Thyroid gland (tissue), 4 donors: ENCODE data around the gene SLC25A3.

ENCODE experiments used
- POLR2A ChIP-seq, 2 donors: fragments of 450-650 bp; IDR thresholded peaks; one replicate each; pipeline ENCODE4 v1.6.1; 2017; ENCODE audit warnings: antibody characterized with exemption in 2 of 2, mild to moderate bottlenecking in 2 of 2, moderate library complexity in 1 of 2
- TF ChIP-seq, protein P1 (sequence below), 6 experiments: fragments of 200-600 bp in 3 of 6; fragments of 450-650 bp in 3 of 6; sonication (generic) in 3 of 6; IDR thresholded peaks; one replicate each; pipeline ENCODE4 v1.5.1; 2016 to 2019; ENCODE audit warnings: antibody characterized with exemption in 6 of 6, mild to moderate bottlenecking in 2 of 6, inconsistent platforms in 1 of 6, moderate library complexity in 1 of 6

DNA sequence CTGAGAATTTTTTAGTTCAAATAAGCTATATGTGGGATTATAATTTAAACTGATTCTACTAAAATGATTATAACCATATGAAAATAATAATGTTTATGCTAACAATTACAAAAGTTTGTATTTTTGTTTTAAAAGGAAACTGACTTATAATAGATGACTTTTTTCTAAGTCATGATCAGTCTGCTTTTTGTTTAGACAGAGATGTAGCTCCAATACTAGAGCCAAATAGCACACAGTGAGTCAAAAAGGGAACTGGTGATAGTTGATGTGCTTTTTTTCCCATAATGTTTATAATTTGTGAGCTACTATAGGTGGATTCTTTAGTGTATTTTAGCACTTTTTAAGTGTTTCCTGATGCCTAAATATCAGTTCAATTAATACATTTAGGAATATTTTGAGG, 49.8 kb upstream of the SLC25A3 start:
- TF ChIP-seq, protein P1, sequence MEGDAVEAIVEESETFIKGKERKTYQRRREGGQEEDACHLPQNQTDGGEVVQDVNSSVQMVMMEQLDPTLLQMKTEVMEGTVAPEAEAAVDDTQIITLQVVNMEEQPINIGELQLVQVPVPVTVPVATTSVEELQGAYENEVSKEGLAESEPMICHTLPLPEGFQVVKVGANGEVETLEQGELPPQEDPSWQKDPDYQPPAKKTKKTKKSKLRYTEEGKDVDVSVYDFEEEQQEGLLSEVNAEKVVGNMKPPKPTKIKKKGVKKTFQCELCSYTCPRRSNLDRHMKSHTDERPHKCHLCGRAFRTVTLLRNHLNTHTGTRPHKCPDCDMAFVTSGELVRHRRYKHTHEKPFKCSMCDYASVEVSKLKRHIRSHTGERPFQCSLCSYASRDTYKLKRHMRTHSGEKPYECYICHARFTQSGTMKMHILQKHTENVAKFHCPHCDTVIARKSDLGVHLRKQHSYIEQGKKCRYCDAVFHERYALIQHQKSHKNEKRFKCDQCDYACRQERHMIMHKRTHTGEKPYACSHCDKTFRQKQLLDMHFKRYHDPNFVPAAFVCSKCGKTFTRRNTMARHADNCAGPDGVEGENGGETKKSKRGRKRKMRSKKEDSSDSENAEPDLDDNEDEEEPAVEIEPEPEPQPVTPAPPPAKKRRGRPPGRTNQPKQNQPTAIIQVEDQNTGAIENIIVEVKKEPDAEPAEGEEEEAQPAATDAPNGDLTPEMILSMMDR (IDR thresholded peaks at IDR 0.05), result no peak
- TF ChIP-seq POLR2A (IDR thresholded peaks at IDR 0.05), result no peak
